D721Med (cell line): ENCODE data around the gene CTU1.

Experiments
- DNase-seq: peaks from one replicate; pipeline ENCODE4 v3.0.0; 2011; ENCODE audit warnings: low spot score; ENCODE audit not compliant: insufficient read length
- FAIRE-seq: peaks from 2 replicates; lab custom pipeline; 2011; peaks lifted over from hg19 to GRCh38; lab: Jason Lieb, UNC
- TF ChIP-seq, protein P1 (sequence below): IDR thresholded peaks from 2 replicates; pipeline ENCODE4 v1.5.1; 2012; ENCODE audit warnings: mild to moderate bottlenecking, control low read depth; ENCODE audit not compliant: insufficient read depth; ENCODE audit errors: missing control alignments

CTU1 gene

DNA sequence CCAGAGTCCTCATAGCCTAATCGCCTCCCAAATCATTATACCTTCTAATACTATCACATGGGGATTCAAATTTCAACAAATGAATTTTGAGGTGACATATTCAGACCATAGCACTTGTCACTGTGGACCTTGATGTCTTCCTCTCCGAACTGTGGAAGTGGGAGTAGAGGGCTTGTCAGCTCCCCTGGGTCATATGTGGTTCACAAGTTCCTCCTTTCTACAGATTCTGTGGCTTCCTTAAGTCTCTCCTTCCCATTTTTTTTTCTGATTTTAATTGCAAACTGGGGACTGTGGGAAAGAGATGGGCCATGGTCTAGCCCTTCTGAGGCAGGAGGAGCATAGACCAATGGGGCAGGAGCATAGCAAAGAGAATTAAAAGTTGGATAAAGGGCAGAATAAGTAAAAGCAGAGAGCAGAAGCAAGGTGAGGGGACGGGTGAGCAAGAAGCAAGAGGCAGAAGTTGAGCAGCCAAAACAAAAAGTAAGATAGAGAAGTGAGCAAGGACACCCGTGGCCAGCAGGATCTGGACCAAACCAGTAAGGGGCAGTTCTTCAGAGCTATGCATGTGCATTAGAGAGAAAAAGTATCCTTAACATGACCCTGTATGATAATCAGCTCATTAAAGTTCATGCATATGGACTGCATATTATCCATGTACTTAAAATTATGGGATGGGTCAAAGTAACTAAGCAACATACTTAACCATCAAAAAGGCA lies 31.2 kb upstream of the CTU1 start:
- DNase-seq: no peak
- FAIRE-seq: no peak
- TF ChIP-seq, protein P1, sequence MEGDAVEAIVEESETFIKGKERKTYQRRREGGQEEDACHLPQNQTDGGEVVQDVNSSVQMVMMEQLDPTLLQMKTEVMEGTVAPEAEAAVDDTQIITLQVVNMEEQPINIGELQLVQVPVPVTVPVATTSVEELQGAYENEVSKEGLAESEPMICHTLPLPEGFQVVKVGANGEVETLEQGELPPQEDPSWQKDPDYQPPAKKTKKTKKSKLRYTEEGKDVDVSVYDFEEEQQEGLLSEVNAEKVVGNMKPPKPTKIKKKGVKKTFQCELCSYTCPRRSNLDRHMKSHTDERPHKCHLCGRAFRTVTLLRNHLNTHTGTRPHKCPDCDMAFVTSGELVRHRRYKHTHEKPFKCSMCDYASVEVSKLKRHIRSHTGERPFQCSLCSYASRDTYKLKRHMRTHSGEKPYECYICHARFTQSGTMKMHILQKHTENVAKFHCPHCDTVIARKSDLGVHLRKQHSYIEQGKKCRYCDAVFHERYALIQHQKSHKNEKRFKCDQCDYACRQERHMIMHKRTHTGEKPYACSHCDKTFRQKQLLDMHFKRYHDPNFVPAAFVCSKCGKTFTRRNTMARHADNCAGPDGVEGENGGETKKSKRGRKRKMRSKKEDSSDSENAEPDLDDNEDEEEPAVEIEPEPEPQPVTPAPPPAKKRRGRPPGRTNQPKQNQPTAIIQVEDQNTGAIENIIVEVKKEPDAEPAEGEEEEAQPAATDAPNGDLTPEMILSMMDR: no peak

DNA sequence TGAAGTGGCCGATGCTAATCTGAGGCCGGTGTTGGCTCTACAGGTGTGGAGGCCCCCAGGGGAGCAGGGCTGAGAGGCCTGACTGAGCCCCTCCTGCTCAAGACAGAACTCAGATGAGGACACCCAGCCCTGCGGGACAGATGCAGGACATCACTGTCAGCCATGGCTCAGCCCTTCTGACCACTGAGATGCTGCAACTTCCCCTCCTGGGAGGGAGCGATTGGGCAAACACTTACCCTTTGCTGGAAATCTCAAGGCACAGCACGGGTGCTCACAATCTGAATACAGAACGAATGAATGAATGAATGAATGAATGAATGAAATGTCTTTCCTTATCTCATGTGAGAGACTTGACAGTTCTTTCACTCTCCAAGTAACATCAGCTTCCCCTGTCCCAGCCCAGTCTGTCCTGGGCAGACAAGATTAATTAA lies 30.4 kb upstream of the CTU1 start:
- no peak for DNase-seq
- no peak for FAIRE-seq

DNA sequence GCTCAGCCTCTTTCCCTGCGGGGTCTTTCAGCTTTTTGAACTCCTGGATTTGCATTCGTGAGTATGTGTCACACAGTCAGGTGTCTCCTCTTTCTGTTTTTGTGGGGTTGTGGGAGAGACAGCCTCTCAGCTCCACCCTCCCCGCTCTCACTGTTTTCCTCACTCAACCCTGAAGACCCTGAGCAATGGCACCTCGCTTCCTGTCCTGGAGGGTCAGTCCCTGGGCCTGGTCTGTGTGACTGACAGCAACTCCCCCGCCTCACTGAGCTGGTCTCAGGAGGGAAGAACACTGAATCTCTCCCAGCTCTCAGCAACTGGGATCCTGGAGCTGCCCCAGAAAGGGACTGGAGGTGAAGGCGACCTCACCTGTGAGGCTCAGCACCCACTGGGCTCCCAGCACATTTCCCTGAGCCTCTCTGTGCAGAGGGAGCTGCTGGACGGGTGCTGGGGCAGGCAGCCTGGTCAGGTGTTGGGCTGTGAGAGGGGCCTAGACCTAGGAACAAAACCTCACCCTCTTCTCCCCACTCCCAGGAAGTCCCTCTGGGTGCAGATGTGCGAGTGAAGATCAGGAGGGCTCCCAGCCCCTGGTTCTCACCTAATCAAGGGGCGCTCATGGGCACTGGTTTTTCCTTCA lies 29.7 kb upstream of the CTU1 start:
- FAIRE-seq: no peak
- TF ChIP-seq, protein P1: no peak
- no peak for DNase-seq

More for the DNA sequence above, 30.4 kb upstream of the CTU1 start:
- TF ChIP-seq, protein P1: no peak

DNA sequence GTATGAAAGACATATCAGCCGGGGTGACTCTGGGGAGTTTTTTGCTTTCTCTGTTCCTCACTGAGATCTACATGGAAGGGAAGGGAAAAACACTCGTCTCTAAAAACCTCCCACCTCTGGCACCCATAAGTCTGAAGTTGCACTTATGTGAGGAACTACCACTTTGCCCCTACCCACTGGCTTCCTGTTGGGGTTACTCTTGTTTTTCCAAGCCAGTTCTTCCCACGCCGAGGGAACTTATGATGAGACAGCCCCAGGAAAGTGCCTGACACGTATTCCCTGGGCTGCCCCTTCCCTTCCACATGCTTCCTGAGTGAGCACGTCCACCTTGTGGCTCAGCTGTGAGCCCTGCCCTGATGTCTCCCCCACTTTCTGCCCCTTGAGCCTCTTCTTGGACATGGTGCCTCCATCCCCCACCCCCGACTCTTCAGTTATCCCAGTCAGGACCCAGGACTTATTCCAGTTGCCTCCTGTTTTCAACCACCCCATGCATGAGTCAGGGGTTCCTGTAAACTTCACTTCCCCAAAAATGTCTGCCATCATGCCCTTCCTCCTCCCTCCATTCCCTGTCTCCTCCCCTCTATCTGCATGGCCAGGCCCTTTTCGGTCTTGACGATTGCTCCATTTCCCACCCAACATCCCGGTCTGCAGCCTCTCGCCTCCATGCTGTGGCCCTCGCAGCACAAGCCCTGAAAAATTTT lies 28.8 kb upstream of the CTU1 start:
- FAIRE-seq (no peak), DNase-seq (no peak)
- TF ChIP-seq, protein P1: no peak

DNA sequence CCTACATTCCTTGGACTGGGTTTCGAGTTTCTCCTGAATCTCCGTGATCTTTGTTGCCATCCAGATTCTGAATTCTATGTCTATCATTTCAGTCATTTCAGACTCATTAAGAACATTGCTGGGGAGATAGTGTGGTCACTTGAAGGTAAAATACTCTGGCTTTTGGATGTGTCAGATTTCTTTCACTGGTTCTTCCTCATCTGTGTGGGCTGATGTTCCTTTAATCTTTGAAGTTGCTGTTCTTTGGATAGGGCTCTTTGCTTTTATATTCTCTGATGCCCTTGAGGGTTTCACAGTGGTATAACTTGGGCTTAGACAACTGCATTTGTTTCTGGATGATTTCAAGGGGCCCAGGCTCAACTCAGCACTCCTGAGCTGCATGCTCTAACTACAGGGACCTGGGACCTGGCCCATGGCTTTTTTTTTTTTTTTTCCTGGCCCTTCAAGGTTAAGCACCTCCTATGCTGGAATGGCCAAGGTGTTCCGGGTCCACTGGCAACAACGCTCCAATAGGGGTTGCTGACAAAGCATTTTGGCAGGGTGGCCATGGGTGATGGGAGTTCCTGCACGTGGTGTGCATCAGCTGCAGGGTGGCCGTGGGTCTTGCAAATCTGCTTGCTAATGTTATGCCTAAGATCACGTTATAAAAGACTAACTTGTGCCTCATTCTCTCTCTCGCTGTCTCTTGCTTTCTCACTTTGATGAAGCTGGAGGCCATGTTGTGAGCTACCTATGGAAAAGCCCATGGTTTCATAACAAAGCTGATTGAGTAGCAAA lies 28.0 kb upstream of the CTU1 start:
- TF ChIP-seq, protein P1: no peak
- DNase-seq (no peak), FAIRE-seq (no peak)

DNA sequence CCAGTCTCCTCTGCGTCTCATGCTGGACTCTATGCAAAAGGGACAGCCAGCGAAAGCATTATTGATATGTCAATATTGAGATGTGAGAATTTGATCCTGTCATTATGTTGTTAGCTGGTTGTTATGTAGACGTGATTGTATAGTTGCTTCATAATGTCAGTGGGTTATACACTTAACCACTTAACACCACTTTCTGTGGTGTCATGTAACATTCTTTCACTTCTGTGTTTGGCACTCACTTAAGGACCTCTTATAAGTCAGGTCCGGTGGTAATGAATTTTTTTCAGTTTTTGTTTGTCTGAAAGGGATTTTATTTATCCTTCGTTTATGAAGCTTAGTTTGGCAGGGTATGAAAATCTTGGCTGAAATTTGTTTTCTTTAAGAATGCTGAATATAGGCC lies 26.8 kb upstream of the CTU1 start:
- FAIRE-seq (no peak), DNase-seq (no peak)
- TF ChIP-seq, protein P1: no peak
